Measurements from ENCODE around the gene CAPZA1.

DNA sequence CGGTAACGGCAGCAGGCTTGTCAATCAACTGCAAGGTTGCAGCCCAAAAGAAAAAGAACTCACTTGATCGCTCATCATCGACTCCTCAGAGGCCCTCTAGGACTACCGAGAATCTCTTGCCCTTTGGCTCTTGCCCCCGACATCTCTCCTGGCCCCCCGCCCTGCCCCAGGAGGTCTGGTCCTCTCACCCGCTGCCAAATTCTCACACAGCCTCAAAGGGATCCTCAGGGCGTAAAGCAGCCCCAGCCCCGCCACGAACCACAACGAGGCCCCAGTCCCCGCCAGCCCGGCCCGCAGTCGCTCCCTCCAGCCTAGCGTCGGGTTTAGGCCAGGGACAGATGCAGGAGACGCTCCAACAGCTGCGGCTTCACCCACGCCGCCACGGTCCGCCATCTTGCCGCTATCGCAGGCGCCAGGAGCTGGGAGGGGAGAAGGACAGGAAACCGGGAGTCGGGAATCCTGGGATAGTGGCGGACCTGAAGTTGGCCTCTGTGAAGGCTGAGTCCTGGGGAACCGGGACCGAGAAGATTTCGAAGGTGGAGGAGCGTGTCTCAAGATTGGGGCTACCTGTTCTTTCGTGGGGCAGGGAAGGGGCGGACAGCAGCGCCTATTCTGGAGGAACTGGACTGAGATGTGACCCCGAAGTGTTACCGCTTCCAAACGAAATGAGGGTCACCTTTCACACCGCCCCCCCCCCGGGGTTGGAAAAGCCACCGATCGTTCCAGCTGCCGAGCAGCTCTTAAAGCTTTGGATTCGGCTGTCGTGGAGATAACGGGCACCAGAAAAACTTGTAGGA lies 713 bp upstream of the CAPZA1 start, which contains the start of gene ST7L:
- TF ChIP-seq, protein P1, sequence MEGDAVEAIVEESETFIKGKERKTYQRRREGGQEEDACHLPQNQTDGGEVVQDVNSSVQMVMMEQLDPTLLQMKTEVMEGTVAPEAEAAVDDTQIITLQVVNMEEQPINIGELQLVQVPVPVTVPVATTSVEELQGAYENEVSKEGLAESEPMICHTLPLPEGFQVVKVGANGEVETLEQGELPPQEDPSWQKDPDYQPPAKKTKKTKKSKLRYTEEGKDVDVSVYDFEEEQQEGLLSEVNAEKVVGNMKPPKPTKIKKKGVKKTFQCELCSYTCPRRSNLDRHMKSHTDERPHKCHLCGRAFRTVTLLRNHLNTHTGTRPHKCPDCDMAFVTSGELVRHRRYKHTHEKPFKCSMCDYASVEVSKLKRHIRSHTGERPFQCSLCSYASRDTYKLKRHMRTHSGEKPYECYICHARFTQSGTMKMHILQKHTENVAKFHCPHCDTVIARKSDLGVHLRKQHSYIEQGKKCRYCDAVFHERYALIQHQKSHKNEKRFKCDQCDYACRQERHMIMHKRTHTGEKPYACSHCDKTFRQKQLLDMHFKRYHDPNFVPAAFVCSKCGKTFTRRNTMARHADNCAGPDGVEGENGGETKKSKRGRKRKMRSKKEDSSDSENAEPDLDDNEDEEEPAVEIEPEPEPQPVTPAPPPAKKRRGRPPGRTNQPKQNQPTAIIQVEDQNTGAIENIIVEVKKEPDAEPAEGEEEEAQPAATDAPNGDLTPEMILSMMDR (IDR thresholded peaks at IDR 0.05) = peak in 1 of 6 experiments; percentile 4
- no peak for TF ChIP-seq POLR2A (IDR thresholded peaks at IDR 0.05)
